ENCODE measurements around the gene GPR35.

DNA sequence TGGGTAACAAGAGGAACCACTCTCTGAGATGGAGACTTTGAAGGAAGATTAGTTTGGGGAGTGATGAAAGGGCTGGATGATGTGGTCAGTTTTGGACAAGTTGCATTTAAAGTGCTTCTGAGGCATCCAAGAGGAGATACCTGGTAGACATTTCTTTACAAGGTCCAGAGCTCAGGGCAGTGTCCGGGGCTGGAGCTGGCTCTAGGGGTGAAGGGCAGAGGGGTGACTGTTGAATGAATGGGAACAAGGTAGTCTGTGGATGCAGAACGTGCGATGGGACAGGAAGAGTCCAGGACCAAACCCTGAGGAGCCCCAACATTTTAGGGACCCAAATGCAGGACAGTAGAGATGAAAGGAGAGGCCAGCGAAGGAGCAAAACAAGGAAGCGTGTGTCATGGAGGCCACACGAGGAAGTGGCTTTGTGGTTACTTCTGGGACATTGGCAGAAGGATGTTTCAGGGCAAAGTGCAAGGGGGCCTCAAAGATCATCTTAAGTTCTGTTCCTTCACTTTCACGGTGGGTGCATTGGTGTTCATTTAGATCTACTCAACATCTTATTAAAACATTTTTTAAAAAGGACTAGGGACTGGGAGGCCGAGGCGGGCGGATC lies 13.6 kb upstream of the GPR35 start:
- TF ChIP-seq, protein P1, sequence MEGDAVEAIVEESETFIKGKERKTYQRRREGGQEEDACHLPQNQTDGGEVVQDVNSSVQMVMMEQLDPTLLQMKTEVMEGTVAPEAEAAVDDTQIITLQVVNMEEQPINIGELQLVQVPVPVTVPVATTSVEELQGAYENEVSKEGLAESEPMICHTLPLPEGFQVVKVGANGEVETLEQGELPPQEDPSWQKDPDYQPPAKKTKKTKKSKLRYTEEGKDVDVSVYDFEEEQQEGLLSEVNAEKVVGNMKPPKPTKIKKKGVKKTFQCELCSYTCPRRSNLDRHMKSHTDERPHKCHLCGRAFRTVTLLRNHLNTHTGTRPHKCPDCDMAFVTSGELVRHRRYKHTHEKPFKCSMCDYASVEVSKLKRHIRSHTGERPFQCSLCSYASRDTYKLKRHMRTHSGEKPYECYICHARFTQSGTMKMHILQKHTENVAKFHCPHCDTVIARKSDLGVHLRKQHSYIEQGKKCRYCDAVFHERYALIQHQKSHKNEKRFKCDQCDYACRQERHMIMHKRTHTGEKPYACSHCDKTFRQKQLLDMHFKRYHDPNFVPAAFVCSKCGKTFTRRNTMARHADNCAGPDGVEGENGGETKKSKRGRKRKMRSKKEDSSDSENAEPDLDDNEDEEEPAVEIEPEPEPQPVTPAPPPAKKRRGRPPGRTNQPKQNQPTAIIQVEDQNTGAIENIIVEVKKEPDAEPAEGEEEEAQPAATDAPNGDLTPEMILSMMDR (optimal IDR thresholded peaks at IDR 0.05 in 1 of 3, IDR thresholded peaks at IDR 0.05 in 1 of 3, conservative IDR thresholded peaks at IDR 0.05 in 1 of 3; ENCODE audit: extremely low read depth in 1 of 3, insufficient read depth in 2 of 3, low read length in 3 of 3) = no peak
- no peak for TF ChIP-seq EZH2 (IDR thresholded peaks at IDR 0.05; ENCODE audit: low read length)
